Gastroesophageal sphincter (tissue), 3 donors: Measurements from ENCODE around the gene HDAC10.

Experiments
- CTCF ChIP-seq, 4 experiments: fragments of 200-600 bp in 2 of 4; fragments of 450-650 bp in 2 of 4; sonication (generic) in 1 of 4; IDR thresholded peaks; one replicate each; pipeline ENCODE4 v1.5.1; 2017 to 2019; ENCODE audit warnings: antibody characterized with exemption in 4 of 4, mild to moderate bottlenecking in 2 of 4, moderate library complexity in 2 of 4
- EP300 ChIP-seq: sonication (generic); formaldehyde crosslinking; IDR thresholded peaks from one replicate; pipeline ENCODE4 v1.6.1; 2017; ENCODE audit warnings: antibody characterized with exemption, mild to moderate bottlenecking
- POLR2A ChIP-seq, 2 donors: fragments of 450-650 bp; IDR thresholded peaks; one replicate each; pipeline ENCODE4 v1.6.1; 2017; ENCODE audit warnings: antibody characterized with exemption in 2 of 2, mild to moderate bottlenecking in 2 of 2, moderate library complexity in 1 of 2
- POLR2AphosphoS5 ChIP-seq: sonication (generic); formaldehyde crosslinking; IDR thresholded peaks from one replicate; pipeline ENCODE4 v1.6.1; 2017; ENCODE audit warnings: antibody characterized with exemption

- TF ChIP-seq POLR2A (IDR thresholded peaks at IDR 0.05), result no peak
- no peak for TF ChIP-seq CTCF (IDR thresholded peaks at IDR 0.05)
- no peak for TF ChIP-seq POLR2AphosphoS5
- no peak for TF ChIP-seq EP300
Observed at GRCh38 chr22:50257041-50257440, 6.0 kb upstream of the HDAC10 start.
